HepG2 (cell line): ENCODE data around the gene CLTCL1. TPM values are rescaled to one million over a fixed set of nuclear protein-coding genes. Genes with fewer than 3 reads are reported as not detected.

Experiments used
- ATAC-seq: fragments of 200-7000 bp; cut with Tn5 transposase; 3 replicates; pipeline ENCODE4 v1.9.1; 2020; ENCODE audit warnings: mild to moderate bottlenecking, moderate library complexity
- BruUV-seq: library from RNA; stranded (reverse); fragments of 400-500 nt; replicated peaks from 2 replicates; lab custom pipeline; 2021; lab: Mats Ljungman, UMichigan
- CTCF ChIA-PET: fragments of 300-600 bp; formaldehyde crosslinking; extraction: SDS; loops from one replicate; lab custom pipeline; 2021; ENCODE audit warnings: low total read pairs, inconsistent platforms, low intra/inter-chr PET ratio; lab: Yijun Ruan, JAX
- POLR2A ChIA-PET: fragments of 350-600 bp; sonication (Branson Sonifier 250); formaldehyde crosslinking; loops from one replicate; lab custom pipeline; 2020; ENCODE audit warnings: antibody characterized with exemption, inconsistent platforms; lab: Yijun Ruan, JAX
- DNase-seq: peaks from one replicate; pipeline ENCODE4 v3.0.0-alpha.2; 2015; ENCODE audit warnings: low spot score
- FAIRE-seq: peaks from 3 replicates; lab custom pipeline; 2011; peaks lifted over from hg19 to GRCh38; lab: Jason Lieb, UNC
- H2AFZ ChIP-seq: one replicate; pipeline ENCODE4 v1.6.1; 2011; ENCODE audit warnings: low read length, inconsistent platforms
- H3K27ac ChIP-seq: fragments of 300-600 bp; 3 replicates; pipeline ENCODE4 v1.8.0; 2011; ENCODE audit warnings: mixed run types, mild to moderate bottlenecking, mixed read lengths, low read length, inconsistent platforms; ENCODE audit not compliant: insufficient read depth; ENCODE audit errors: extremely low read length
- H3K27me3 ChIP-seq, 2 experiments: fragments of 200-600 bp in 1 of 2; 2 replicates in 1 of 2; 3 replicates in 1 of 2; pipeline versions ENCODE4 v1.6.0 to v1.8.0; 2011; ENCODE audit warnings: low read length in 2 of 2, mild to moderate bottlenecking in 2 of 2, moderate library complexity in 2 of 2, inconsistent platforms in 1 of 2; ENCODE audit not compliant: insufficient read depth in 2 of 2, control insufficient read depth in 1 of 2
- H3K36me3 ChIP-seq, 2 experiments: fragments of 200-600 bp in 1 of 2; replicated peaks in 1 of 2; 2 replicates in 1 of 2; 3 replicates in 1 of 2; pipeline versions ENCODE4 v1.5.1 to v1.8.0; 2011; ENCODE audit warnings: low read length in 2 of 2, inconsistent platforms in 1 of 2; ENCODE audit not compliant: insufficient read depth in 2 of 2, control insufficient read depth in 1 of 2
- H3K4me1 ChIP-seq: 2 replicates; pipeline ENCODE4 v1.5.1; 2012; ENCODE audit warnings: low read length, inconsistent platforms; ENCODE audit not compliant: insufficient read depth
- H3K4me2 ChIP-seq: 2 replicates; pipeline ENCODE4 v1.6.0; 2011; ENCODE audit warnings: low read depth, low read length, inconsistent platforms
- H3K4me3 ChIP-seq, 3 experiments: fragments of 200-600 bp in 1 of 3; sonication (generic), shearing (Covaris generic) in 1 of 3; replicated peaks in 1 of 3; 2 replicates each; pipeline ENCODE4 v1.5.1; 2011 to 2016; ENCODE audit warnings: low read length in 3 of 3, inconsistent platforms in 2 of 3, low read depth in 2 of 3, mild to moderate bottlenecking in 2 of 3, control low read depth in 1 of 3, mixed read lengths in 1 of 3; ENCODE audit not compliant: insufficient read depth in 1 of 3
- H3K79me2 ChIP-seq: one replicate; pipeline ENCODE4 v1.6.1; 2011; ENCODE audit warnings: low read length, inconsistent platforms; ENCODE audit not compliant: insufficient read depth
- H3K9ac ChIP-seq: 2 replicates; pipeline ENCODE4 v1.6.0; 2011; ENCODE audit warnings: mild to moderate bottlenecking, low read depth, low read length, inconsistent platforms; ENCODE audit not compliant: insufficient read depth
- H3K9me3 ChIP-seq: 2 replicates; pipeline ENCODE4 v1.5.1; 2012; ENCODE audit warnings: mild to moderate bottlenecking, low read length
- H4K20me1 ChIP-seq: 2 replicates; pipeline ENCODE4 v1.6.0; 2011; ENCODE audit warnings: inconsistent platforms, mild to moderate bottlenecking, low read length, moderate library complexity; ENCODE audit not compliant: insufficient read depth
- YEATS4 ChIP-seq: sonication (generic); formaldehyde crosslinking; IDR thresholded peaks from 2 replicates; pipeline ENCODE4 v1.4.0; 2020; ENCODE audit warnings: missing genetic modification reagents, borderline replicate concordance
- ZBTB43 ChIP-seq: sonication (generic); formaldehyde crosslinking; conservative IDR thresholded peaks from 2 replicates; pipeline ENCODE4 v1.4.0; 2020; ENCODE audit warnings: missing genetic modification reagents
- ZBTB7A ChIP-seq: sonication (generic); formaldehyde crosslinking; IDR thresholded peaks from 2 replicates; pipeline ENCODE4 v1.8.0; 2022; ENCODE audit warnings: mild to moderate bottlenecking, missing genetic modification reagents
- ZNF230 ChIP-seq: sonication (generic); formaldehyde crosslinking; IDR thresholded peaks from 2 replicates; pipeline ENCODE4 v1.4.0; 2020; ENCODE audit warnings: mild to moderate bottlenecking, missing genetic modification reagents
- ZNF546 ChIP-seq: sonication (generic); formaldehyde crosslinking; conservative IDR thresholded peaks from 2 replicates; pipeline ENCODE4 v1.8.1; 2023; ENCODE audit warnings: mild to moderate bottlenecking, missing genetic modification reagents
- ZNF557 ChIP-seq: sonication (generic); formaldehyde crosslinking; IDR thresholded peaks from 2 replicates; pipeline ENCODE4 v1.4.0; 2020; ENCODE audit warnings: missing genetic modification reagents
- ZNF703 ChIP-seq: sonication (generic); formaldehyde crosslinking; IDR thresholded peaks from 2 replicates; pipeline ENCODE4 v1.5.1; 2020; ENCODE audit warnings: missing genetic modification reagents, mild to moderate bottlenecking, moderate library complexity, borderline replicate concordance
- WGBS: methylation state at CpG from one replicate; pipeline ENCODE4 v1.1.6; 2017; ENCODE audit warnings: low lambda C conversion rate; 5-methylcytosine and 5-hydroxymethylcytosine counted together
- in situ Hi-C: cut with HindIII; loops from 2 replicates; pipeline ENCODE4 v1.10.0; 2017; ENCODE audit warnings: low pct_unique_long_range_greater_than_20kb; ENCODE audit not compliant: extremely low pct_ligation_motif_present
- intact Hi-C: fragments of 100-400 bp; cut with micrococcal nuclease; formaldehyde crosslinking; loops from one replicate; pipeline ENCODE4 v1.10.0; 2022; ENCODE audit not compliant: unreplicated experiment
- polyA plus RNA-seq, 8 experiments: library from polyadenylated mRNA; depleted of rRNA in 3 of 8; stranded (reverse) in 7 of 8; unstranded in 1 of 8; fragments of >200 nt; fragmentation: Illumina TruSeq in 4 of 8; extraction: Trizol in 4 of 8; gene quantifications; 2 replicates each; pipeline versions ENCODE4 v1.2.1 to v1.2.3, GENCODE V29; 2011 to 2016; ENCODE audit warnings: low read depth in 4 of 8, missing spikeins in 1 of 8, mixed read lengths in 1 of 8; ENCODE audit not compliant: insufficient read depth in 1 of 8
- total RNA-seq, 5 experiments: library from RNA; depleted of rRNA; stranded (reverse); fragments of >200 nt; fragmentation: Illumina TruSeq; extraction: Trizol; gene quantifications; 2 replicates each; pipeline ENCODE4 v1.2.3, GENCODE V29; 2016; ENCODE audit warnings: low read depth in 1 of 5

Gene CLTCL1
- total and polyA plus RNA-seq, 2 of the 13 experiments (the other 11 are each of a cell fraction or from before 2014, with no cell fraction given), result 8.1 to 10.9 TPM

- POLR2A ChIA-PET, result interaction anchor here (1.8 to 2.0 kb wide), 2 partner anchors 111 to 119 kb away, joined by 4 to 7 read pairs; partner anchors contain the start of gene CLTCL1
- in situ Hi-C loops, result loop anchor here (5.0 kb wide), 1 partner anchor 112 kb away; the partner anchor contains the start of gene CLTCL1
Measured at GRCh38 chr22:19180234-19180633, 111.3 kb downstream of the CLTCL1 start.

More at GRCh38 chr22:19180234-19180633, 111.3 kb downstream of the CLTCL1 start:
- peak overlapping the region in 1 of 3 experiments; percentile 1; a peak in 1 of 6 replicates for H3K4me3 ChIP-seq
- peaks cover 44% of the 10 kb centered on the region for H3K4me1 ChIP-seq
- H3K4me2 ChIP-seq, result peak overlapping the region; percentile 96; the same call in 1 of the 2 replicates
- H2AFZ ChIP-seq, result no peak overlapping the region
- 94% methylated on average over 8 of the region's 9 CpGs for WGBS
- DNase-seq, result no peak
- TF ChIP-seq ZNF546 (CRISPR knock-in tag), result no peak
- no peak for TF ChIP-seq ZBTB43 (CRISPR knock-in tag)
- TF ChIP-seq ZBTB7A (CRISPR knock-in tag), result no peak
- TF ChIP-seq ZNF703 (CRISPR knock-in tag), result no peak
- TF ChIP-seq YEATS4, result 0 out of 2 replicates have a peak, but pooled peaks have one; percentile 4
- 0 out of 2 replicates have a peak, but pooled peaks have one; percentile 10 for TF ChIP-seq ZNF230 (CRISPR knock-in tag)
- TF ChIP-seq ZNF557, result no peak
- TF ChIP-seq, all 625 proteins: peak for 2
- Histone ChIP-seq H3K36me3 (peaks cover 3 to 15% of the 10 kb centered on the region in 2 experiments; a peak in 3 of 5 replicates), H3K9ac (no peak overlapping the region), H4K20me1 (peaks cover 6% of the 10 kb centered on the region; the same call in 1 of the 2 replicates), H3K79me2 (peaks cover 13% of the 10 kb centered on the region), H3K9me3 (no peaks in the 10 kb centered on the region), H3K27me3 (no peaks in the 10 kb centered on the region), H3K27ac (no peak overlapping the region)
- CTCF ChIA-PET, result no interaction called here
- ATAC-seq (no peak), FAIRE-seq (no peak)
- intact Hi-C loops, result no loop called here
- BruUV-seq, result no TSS peak
